NK-92 (cell line): ENCODE data around the gene IGSF8.

Experiments used
- DNase-seq: peaks from one replicate; lab custom pipeline; 2025; ENCODE audit not compliant: unreplicated experiment; lab: John Stamatoyannopoulos, UW

Gene IGSF8

GRCh38 chr1:160090760-160091159 is 7.7 kb downstream of the IGSF8 start:
- no peak for DNase-seq

DNA sequence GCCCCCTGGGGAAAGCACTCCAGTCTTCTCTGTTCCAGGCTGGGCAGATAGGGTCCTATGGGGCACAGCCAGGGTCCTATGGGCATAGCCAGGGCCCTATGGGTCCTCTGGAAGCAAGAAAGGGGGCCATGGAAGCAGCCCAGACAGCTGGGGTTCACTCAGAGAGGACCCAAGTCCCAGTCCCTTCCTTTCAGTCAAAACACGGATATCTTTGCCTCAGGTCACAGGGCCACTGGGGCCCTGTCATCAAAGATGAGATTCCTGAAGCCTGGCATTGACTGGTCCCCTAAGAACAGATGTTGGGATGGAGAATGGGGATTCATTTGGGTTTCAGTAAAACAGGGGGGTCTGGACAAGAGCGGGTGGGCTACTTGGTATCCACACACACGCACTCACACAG is 8.5 kb downstream of the IGSF8 start:
- DNase-seq = no peak

DNA sequence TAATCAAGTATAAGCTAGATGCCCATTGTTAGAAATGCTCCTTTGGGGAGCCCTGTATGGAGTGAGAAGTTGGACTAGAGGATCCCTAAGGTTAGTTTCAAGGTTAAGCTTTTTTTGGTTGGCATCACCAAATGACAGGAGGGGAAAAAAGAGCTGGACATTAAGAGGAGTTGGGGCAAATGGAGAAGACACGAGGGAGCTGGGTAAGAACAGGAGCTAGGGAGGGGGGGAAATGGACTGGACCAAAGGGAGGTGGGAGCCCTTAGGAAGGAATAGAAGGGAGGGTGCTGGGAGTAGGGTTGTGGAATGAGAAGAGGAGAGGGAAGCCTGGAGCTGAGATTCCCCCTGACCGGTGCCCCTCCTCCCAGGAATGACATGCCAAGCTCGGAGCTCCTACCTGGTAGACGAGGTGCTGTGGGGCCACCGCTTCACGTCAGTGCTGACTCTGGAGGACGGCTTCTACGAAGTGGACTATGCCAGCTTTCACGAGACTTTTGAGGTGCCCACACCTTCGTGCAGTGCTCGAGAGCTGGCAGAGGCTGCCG is 11.2 kb downstream of the IGSF8 start:
- no peak for DNase-seq

- no peak for DNase-seq
Measured at GRCh38 chr1:160086456-160086892, 11.9 kb downstream of the IGSF8 start.

- no peak for DNase-seq
Measured at GRCh38 chr1:160085686-160086455, 12.5 kb downstream of the IGSF8 start.

DNA sequence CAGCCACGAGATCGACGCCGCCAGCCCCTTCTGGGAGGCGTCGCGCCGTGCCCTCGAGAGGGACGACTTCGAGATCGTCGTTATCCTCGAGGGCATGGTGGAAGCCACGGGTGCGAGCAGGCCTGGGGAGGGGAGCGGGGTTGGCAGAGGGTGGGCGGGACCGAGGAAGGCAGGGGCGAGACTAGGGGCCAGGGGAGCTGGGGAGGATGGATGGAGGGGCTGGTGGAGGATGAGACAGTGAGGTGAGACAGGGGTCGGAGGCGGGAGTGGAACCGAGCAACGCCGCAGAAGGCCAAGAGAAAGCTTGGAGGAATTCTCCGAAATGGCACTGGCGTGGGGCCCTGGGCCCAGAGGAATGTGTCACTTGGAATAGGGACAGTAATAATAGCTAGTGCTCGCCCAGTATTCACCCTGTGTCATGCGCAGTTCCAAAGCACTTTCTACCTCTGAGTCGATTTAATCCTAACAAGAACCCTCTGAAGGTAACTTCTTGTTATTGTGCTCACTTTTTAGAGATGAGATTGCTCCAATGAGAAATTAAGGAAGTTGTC is 13.6 kb downstream of the IGSF8 start:
- DNase-seq = no peak

DNA sequence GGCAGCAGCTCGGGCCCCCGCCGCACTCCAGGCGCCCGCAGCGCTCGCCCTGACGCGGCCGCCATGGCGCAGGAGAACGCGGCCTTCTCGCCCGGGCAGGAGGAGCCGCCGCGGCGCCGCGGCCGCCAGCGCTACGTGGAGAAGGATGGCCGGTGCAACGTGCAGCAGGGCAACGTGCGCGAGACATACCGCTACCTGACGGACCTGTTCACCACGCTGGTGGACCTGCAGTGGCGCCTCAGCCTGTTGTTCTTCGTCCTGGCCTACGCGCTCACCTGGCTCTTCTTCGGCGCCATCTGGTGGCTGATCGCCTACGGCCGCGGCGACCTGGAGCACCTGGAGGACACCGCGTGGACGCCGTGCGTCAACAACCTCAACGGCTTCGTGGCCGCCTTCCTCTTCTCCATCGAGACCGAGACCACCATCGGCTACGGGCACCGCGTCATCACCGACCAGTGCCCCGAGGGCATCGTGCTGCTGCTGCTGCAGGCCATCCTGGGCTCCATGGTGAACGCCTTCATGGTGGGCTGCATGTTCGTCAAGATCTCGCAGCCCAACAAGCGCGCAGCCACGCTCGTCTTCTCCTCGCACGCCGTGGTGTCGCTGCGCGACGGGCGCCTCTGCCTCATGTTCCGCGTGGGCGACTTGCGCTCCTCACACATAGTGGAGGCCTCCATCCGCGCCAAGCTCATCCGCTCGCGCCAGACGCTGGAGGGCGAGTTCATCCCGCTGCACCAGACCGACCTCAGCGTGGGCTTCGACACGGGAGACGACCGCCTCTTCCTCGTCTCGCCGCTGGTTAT is 14.2 kb downstream of the IGSF8 start:
- DNase-seq = no peak

- no peak for DNase-seq
Measured at GRCh38 chr1:160082926-160083325, 15.5 kb downstream of the IGSF8 start.

DNA sequence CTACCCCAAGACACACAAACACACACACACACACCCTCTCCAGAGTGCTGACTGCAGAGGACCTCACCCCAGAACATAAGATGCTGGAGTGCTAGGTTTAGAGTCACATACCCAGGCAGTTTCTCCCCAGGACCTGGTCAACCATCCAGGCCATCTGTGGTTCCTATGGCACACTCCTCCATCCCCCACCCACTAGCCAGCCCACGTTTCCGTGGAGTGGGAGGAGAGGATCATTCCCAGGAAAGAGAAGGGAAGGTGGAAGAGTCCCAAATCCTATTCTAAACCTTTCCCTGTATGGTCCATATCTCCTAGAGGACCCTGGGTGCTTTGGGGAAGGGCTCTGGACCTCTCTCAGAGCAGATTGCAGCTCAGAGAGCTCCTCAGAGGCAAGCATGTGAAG is 15.9 kb downstream of the IGSF8 start:
- DNase-seq = no peak

DNA sequence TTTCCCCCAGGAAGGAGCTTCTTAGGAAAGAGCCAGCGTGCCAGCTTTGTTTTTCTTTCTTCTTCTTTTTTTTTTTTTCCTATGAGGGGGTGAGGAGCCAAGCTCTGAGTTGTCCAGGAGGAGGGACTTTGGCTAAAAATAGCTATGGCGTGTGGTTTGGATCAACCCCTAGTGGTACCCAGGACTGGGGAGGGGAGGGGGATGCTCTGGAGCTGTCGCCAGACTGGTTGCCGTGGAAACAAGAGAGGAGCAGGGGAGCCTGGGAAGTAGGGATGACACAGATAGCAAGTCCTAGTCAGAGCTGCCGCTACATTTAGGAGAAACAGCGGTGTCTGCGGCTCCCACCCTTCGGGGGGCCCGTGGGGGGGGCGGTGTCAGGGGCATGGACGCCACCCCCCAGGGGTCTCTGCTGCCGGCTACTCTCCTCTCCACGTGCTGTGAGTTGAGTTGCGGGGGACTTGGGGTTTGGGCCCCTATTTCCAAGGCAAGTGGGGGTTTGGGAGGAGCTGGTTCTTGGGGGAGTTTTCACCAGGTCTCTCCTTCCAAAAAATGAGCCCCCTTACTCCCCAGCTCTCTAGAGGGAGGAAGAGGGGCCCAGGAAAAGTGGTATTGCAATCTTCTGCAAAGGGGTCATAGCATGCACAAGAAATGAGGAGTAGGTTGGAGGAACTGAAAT is 17.0 kb downstream of the IGSF8 start, which contains the start of gene KCNJ9:
TSS of gene KCNJ9 (plus strand) at position 278 of the 676 bp plus-strand sequence. CDS start 2,493 bp downstream, outside the sequence.
- DNase-seq = no peak

DNA sequence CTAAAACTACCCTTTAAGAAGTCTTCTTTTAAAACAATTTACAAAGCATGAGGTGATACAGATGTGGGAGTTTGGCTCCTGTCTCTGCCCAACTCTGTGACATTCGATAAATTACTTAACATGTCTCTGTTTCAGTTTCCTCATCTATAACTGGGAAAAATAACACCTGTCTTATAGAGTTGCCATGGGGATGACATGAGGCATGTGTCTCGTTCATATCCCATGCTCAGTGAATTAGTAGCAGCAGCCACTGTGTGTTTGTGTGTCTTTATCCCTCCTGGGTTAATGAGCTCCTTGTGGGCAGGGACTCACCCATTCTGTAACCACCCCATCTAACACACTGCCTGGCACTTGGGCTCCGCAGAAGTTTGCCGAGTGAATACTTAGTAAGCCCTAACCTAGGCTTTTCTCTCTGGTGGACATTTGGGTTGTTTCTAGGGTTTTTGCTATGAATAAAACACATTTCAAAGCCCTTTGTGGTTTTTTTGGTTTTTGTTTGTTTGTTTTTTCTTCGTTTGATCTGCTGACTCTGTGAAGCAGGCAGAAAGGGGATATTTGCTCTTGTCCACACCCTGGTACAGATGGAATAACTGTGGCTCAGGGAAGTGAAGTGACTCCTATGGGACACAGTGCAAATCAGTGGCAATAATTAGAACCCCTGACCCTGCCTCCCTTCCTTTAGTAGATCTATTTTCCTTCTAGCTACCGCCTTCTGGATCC is 17.9 kb downstream of the IGSF8 start:
- no peak for DNase-seq

- no peak for DNase-seq
Measured at GRCh38 chr1:160079448-160079847, 19.0 kb downstream of the IGSF8 start.

GRCh38 chr1:160078512-160079195 is 19.8 kb downstream of the IGSF8 start:
- no peak for DNase-seq

DNA sequence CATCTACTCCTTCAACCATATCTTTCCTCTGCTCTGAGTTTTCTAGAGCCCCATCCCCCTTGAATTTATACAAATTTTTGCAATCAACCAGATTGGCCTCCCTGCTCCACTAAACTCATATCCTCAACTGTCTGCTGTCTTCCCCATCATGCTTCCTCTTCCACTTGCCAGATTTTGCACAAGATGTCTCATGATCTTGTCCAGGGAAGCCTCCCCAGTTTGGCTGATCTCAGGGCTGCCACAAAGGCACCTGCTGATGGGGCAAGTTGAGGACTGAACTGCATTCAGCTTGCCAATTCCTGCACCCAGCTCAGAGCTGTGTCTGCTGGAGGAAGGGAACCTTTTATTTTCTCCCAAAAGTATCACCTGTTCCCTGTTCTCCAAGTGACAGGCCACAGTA is 20.9 kb downstream of the IGSF8 start:
- DNase-seq = no peak

GRCh38 chr1:160076295-160076694 is 22.1 kb downstream of the IGSF8 start:
- no peak for DNase-seq

DNA sequence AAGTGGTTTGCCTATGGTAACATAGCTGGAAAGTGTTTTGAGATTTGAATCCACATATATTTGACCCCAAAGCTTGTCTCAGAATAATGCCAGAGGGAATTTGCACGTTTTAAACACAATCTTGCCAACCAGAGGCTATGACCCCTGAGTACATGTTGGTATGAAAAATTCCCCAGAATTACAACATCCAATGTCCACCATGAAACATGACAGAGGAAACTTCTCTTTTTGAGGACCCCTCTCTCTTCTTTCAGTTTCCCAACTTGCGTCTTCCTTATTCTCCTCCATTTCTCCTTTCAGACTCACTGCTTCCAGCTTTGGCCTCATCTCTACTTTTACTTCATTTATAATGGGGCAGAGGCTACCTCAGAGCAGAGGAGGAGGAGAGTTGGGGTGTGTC is 22.6 kb downstream of the IGSF8 start:
- DNase-seq = no peak

GRCh38 chr1:160074865-160075264 is 23.6 kb downstream of the IGSF8 start:
- DNase-seq = no peak

DNA sequence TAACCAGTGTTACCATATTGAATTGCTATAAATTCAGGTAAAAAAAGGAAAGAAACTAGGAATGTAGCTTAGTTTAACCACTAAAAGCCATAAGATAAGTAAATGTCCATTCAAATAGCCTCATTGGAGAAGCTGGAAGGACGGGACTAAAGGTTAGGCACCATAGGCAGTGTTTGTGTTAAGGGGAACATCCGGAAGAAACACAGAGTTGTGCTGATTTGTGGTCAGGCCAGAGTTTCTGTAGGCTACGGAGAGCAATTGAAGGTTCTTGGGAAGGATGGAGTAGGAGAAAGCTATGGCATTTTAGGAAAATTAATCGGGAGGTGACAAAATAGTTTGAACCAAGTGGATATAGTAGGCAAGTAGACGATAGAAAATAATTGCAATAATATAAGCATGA is 27.1 kb downstream of the IGSF8 start:
- no peak for DNase-seq

DNA sequence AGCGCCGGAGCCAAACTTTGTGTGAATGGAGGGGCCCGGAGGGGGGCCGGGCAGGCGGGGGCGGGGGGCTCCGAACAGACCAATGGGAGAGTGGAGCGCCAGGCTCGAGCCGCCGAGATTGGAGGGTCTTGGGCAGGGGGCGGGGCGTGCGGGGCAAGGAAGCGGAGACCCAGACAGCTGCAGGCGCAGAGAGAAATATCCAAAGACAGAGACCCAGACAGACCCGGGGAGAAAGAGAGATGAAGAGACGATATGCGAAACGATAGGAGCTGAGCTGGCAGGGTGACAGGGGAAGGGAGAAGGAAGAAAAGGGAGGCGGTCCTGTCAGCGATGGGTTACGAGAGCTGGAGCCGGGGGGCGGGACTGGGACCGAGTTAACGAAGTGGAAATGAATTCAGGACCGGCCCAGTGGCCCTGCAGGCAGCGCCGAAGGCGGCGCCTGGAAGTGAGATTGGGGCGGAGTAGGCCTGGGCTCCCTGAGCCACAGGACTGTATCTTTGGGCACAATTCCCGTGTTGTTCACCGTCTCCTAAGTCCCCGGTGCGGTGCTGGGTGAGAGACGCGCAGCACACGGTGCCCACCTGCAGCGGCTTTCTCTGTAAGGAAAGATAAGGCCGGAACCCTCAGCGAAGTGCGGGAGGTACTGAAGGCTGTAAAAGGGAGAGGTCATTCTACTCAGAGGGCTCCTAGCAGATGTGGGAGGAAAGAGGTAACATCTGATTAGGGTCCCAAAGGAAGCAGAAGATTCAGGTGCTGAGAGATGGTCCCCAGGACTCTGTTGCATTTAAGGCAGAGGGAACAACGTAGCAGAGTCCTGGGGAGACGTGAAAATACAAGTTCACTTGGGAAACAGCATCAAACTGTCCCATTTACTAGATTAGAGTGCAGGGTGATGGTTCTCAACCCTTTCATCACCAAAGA is 27.9 kb downstream of the IGSF8 start:
- DNase-seq = peak; percentile 42
